Measurements from ENCODE around the gene GATAD2A.

Gene GATAD2A

DNA sequence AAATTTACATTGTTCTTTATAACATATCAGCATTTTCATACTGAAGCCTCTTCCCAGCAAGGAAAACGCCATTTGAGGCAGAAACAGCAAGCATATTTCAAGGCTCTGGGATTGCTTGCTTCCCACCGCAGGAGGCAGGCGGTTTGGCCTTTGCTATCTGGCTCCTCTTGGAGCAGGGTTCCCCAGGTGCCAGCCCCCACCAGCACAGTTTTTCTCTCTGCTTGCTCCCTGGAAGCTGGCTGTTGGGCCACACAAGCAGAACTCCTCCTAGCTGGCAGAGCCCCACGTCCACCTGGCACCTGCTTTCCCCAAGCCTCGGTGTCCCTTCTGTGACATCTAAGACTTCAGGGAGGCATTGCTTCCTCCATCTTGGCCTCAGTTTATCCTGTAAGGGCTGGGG lies 16.7 kb downstream of the GATAD2A start:
- DNase-seq = no peak

DNA sequence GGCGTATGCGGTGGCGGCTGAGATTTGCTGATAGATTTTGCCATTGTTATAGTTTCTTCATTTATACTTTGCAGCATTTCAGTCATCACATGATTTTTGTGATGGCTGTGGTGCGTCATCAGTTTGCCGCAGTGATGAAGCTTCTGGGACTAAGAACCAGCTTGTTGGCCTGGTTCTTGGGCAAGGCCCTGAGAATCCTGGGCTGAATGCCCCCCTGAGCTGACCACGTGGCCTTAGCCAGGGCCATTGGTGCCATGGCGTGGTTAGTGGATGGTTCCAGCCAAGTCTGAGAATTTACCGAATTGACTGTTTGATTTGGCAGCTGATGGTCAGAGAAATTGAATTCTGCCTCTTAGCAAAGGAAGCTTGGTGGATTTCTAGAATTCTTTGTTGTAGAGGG lies 17.8 kb downstream of the GATAD2A start:
- DNase-seq = no peak

DNA sequence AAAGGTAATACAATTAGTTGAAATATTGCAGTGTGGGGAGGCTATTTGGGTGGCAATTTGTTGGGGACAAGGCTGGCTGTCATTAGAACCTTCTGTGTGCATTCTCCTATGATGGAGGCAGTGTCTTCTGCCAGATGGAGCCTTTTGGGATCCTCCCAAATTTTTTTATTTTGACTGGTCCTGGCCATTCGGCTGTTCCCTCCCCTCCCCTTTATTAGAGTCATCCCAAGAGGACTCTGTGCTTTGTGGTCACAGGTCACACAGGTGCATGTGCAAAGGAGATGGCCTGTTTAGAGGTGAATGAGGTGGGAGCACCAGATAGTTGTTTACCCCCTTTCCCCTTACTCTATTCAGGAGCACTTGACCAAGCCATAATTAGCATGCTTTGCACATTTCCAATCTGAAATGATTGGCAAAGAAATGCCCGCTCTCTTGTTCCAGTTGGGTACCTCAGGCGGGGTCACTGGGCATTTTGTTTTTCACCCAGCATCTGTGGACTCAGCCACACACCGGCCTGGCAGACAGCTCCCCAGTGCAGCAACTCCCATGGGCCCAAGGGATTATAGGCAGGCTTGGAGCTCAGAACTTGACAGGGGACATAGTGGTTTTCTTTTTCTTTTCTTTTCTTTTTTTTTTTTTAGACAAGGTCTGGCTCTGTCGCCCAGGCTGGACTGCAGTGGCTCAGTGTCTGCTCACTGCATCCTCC lies 19.8 kb downstream of the GATAD2A start:
- DNase-seq = no peak

DNA sequence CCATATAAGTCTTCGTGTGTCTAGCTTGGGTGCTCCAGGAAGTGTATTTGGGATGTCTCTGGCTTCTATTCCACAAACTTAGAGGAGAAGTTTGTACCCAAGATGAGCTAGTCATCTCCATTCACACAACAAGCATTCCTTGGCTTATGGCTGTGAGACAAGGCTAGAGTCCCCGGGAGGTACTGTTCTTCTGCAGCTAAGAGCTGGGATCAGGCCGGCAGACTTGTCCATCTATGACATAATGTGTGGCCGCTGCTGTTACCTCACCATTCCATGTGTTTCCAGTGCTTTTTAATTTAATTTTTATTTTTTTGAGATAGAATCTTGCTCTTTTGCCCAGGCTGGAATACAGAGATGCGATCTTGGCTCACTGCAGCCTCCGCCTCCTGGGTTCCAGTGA lies 20.7 kb downstream of the GATAD2A start:
- DNase-seq = no peak

DNA sequence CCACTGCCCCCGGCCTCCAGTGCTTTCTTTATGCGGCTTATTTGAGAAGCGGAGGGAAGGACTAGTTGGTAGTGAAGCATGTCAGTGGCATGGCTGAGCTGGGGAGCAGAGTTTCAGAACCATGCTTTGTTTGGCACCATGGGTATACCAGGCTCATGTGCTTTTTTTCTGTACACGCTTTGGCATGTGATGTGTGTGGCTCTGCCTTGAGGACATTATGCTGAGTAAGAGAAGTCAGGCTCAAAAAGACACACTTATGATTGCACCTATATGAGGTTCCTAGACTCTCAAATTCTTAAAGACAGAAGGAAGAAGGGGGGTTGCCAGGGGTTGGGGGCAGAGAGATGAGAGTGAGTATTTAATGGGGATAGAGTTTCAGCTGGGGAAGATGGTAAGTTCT lies 21.3 kb downstream of the GATAD2A start:
- DNase-seq = no peak

DNA sequence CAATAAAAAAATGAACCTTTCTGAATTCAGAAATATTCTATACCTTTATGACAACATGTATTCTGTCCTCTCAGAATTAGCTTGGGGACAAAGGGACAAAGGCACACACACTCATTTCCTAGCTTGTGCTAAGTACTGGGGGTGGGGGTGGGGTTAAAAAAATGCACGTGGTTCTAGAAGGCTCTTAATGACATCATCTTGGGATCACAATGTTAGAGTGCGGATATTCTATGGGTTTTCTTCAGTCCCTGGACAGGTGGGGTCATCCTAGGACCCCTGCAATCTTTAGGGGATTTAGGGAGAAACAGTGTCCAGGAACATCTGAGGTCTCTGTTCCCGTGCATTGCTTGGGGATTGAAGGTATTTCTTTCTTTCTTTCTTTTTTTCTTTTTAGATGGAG lies 21.8 kb downstream of the GATAD2A start:
- no peak for DNase-seq

DNA sequence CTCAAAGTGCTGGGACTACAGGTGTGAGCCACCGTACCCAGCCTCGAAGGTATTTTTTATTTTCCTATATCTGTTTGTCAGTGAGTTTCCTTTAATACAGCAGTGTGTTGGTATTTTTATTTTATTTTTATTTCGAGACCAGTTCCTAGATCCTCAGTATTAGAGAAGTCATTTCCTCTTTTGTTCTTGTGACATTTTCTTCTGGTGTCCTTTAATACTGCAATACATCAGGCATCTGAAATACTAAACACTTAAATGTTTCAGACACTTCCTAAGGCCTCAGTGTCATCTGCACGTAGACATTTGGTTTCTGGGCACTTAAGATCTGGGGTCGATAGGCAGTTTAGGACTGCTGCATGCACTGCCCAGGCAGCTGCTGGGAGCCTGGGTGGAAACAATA lies 22.5 kb downstream of the GATAD2A start:
- no peak for DNase-seq

DNA sequence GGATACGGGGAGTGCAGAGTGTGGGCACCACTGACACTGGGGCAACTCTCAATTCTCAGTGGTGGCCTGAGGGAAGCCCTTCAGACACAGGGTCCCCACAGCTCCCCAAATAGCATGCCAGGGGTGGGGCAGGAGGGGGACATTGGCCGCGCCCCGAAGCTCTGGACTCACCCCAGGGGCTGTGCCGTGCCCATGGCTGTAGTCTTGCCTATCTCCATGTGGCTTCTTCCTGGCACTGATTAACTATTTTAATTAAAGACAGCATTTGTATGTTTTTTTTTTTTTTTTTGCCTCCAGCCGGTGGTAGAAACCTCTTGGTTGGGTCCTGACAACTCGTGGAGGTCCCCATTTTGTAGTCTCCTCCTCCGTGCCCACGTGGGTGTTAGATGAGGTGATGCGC lies 23.3 kb downstream of the GATAD2A start:
- DNase-seq = no peak

DNA sequence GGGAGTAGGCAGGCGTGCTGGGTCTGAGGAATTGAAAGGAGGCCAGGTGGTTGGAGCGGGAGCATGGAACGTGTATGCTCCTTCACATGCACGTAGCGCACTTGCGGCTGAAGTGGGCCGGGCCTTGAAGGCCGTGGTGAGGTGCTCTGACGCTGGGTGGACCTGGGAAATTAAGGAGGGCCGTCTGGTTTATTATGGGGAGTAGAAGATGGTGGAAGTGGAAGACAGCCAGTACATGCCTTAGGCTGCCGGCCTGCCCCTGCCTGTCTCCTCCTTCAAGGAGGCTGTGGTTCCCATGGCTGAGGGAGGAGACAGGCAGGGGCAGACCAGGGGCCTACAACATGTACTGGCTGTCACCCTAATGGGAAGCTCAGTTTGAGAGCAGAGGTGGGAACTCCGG lies 23.9 kb downstream of the GATAD2A start:
- DNase-seq = no peak

DNA sequence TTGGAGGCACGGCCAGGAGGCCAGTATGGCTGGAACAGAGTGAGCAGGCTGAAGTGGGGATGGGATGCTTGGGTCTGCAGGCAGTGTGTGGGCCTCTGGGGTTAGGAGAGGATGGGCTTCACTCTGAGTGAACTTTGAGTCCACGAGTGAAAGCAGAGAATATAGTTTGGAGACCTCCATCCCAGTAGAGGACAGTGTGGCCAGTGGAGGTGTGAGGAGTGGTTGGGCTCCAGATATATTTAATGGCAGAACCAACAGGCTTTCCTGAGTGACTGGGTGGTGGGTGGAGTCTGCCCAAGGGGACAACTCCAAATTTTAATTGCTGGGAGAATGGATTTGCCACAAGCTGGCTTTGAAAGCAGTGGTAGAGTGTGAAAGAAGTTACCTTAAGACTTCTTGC lies 27.3 kb downstream of the GATAD2A start:
- no peak for DNase-seq

DNA sequence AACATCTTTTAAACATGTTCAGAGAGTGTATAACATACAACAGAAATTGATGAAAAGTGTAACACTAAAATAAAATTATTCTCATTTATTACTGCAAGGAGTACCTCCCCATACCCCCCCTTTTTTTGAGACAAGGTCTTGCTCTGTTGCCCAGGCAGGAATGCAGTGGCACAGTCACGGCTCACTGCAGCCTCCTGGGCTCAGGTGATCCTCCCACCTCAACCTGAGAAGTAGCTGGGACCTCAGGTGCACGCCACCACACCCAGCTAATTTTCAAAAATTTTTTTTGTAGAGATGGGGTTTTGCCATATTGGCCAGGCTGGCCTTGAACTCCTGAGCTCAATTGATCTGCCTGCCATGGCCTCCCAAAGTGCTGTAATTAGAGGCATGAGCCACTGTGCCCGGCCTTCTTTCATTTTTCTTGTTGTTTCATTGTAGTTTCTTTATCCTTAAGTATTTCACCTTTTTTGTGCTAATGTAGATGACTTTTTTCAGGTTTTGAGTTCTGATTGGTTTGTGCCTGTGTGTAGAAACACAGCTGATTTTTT lies 28.3 kb downstream of the GATAD2A start:
- DNase-seq = no peak

DNA sequence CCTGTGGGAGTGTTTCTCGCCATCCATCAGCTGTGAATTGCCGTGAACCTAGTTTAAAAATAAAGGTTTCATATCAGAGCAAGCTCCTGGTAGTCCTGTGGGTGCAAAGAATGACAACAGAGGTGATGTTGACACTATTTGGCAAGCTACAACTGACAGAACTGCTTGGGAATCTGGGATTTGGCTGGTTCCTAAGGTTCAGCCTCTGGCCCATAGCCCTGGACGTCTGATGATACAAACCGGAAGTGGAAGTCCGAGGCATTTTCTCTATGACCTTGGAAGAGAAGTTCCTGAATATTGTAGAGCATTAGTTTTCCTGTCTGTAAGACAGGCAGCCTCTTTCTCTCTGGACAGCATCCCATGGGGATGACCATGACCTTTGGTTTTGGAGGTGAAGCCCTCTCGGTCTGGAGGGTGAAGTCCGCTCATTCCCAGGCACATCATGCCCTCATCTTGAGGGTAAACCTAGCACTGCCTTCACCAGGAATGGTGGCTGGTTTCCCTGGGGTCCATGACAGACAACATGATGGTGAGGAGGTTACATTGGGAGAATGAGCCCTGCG lies 29.1 kb downstream of the GATAD2A start:
- DNase-seq = no peak

DNA sequence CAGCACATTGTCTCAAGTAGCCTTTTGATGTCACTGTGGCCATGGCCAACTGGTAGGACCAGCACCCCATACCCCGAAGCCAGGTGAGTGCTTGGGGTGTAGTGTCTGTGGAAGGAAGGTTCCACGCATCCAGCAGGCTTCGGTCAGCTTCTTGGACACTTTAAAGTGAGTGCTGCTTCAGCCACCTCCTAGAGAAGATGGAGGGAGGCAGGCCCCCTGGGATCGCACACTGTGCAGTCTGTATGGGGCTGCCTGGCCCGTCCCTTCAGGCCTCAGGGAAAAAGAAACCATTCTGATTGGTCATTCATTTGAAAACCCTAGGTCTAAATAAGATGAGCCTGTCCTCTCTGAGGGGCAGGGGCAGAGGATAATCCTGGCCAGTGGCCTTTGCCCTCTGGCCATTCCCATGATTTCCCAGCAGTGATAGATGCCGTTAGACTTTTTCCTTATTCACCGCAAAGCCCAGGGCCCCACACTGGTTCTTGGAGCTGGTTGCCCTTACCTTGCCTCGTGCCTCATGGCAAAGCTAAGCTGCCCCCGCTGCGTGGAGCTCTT lies 30.7 kb downstream of the GATAD2A start:
- no peak for DNase-seq

DNA sequence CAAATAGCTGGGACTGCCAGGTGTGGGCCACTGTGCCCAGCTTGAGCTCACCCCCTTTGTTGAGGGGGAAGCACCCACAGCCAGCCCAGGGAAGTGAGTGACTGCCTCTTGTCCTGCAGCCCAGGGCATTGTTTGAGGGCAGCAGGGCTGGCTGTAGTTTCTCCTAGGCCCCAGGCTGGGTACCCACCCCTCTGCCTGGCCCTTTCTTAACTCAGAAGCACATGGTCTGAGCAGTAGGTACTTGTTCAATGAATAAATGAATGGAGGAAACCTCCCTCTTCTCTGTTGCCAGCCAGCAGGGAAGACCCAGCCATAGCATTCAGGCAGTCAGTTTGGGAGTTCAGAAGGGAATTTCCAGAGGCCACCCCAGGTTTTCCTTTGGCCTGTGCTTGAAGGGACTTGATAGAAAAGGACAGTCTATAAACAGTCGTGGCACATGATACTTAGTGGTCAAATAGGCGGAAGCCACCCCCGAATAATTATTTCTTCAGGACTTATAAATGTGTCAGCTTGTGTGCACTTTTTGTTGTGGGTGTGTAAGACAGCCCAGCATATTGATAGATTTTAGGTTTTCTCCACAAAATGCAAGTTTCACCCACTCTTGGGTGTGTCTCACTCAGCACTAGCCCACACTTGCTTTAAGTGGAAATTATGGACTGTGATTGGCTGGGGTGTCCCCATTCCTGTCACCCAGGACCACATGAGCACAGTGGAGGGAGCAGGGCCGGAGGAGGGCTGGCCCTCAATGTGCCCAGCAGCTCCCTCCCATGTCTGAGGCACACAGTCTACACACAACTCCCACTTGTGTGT lies 33.1 kb downstream of the GATAD2A start:
- no peak for DNase-seq

DNA sequence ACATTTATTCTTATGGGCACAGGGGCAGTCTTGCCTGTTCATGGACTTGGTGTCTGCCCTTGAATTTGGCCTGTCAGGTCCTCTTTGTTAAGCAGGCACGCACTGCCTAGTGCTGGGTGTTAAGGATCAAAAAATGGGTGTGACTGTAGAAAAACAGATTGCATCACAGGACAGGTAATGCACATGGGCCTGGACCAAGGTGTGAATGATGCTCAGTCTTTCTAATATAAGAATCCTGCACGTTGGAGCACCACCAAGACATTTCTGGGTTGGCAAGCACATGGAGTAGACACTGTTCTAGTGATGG lies 33.7 kb downstream of the GATAD2A start:
- DNase-seq = no peak

DNA sequence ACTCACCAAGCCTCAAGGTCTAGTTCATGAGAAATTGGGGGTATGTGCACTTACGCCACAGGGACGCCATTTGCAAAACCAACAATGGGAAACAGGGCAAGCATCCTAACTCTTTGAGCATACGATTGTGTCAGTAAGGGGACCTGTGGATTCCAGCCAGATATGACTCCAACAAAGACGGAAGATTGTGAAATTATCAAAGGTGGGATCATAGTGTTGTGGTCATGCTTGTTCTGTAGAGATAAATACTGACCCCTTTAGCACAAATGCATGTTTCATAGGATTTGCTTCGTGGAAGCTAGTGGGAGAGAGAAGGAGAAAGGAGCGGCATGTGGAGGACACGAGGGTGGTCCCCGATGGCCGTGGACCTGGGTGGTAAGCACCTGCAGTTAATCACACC lies 37.8 kb downstream of the GATAD2A start:
- no peak for DNase-seq

DNA sequence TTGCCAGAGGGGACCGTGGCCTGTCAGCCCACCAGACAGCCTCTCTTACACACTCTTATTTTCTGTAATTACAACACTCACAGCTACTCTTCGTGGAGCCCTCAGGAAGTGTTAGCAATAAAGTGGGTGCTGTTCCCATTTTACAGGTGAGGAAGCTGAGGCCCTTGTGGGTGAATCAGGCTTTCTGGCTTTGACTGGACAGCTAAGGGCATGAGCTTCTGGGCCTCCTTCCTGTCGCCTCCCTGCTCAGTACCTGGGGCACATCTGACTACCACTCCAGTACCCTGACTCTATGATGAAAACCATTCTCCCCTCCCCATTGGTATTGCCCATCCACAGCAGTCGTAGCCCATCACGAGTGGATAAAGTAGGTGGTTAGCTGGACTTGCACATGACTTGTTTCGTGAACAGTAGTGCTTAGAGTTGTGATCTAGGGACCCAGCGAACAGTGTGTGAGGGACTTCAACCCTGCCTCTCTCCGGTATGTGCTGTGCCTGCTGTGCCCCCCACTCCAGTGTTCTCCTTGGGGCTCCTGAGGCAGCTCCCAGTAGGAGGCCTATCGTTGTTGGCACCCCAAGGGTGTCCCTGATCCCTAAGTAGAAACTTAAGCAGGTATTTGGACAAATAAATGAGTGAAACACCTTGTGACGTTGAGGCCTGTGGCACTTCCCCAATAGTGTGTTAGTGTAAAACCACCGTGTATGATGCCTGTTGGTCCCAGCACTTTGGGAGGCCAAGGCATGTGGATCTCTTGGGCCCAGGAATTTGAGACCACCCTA lies 38.6 kb downstream of the GATAD2A start:
- no peak for DNase-seq

DNA sequence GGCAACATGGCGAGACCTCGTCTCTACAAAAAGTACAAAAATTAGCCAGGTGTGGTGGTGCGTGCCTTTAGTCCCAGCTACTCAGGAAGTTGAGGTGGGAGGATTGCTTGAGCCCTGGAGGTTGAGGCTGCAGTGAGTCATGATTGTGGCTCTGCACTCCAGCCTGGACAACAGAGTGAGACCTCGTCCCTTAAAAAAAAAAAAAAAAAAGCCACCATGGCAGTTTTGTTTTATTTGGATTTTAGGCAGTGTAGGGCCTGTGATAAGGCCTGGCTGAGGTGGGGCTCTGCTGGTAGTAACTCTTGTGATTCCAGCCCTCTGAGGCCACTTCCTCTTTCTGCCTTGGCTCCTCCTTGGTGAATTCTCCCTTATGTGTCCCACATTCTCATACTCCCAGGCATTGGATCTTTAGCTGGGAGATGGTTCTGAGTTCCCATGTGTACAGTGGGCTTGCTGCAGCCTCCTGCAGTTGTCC lies 39.2 kb downstream of the GATAD2A start:
- DNase-seq = no peak

DNA sequence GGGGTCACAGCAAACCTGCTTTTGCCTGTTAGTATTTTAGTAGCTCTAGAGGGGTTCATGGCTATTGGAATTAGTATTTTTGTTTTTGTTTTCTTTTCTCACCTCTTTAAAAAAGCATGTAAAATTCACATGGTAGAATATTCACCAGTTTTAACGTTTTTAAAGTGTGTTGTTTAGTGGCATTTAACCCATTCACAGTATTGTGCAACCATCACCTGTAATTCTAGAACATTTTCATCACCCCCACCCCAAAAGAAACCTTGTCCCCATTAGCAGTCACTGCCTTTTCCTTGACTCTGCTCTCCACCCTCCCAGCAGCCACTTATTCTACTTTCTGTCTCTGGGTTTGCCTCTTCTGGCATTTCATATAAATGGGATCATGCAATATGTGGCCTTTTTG lies 39.8 kb downstream of the GATAD2A start:
- DNase-seq = no peak

DNA sequence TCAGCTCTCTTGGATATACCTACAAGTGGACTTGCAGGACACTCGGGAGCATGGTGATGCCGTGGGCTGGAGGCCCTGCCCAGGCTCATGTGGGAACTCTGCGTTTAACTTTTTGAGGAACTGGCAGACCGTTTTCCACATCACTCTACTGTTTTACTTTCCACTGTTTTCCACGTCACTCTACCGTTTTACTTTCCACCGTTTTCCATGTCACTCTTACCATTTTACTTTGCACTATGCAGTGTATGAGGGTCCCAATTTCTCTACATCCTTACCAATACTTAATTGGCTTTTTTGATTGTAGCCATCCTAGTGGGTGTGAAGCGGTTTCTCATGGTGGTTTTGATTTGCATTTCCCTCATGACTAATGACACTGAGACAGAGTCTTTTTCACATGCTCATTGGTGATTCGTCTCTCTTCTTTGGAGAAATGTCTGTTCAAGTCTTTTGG lies 40.5 kb downstream of the GATAD2A start:
- DNase-seq = no peak

DNA sequence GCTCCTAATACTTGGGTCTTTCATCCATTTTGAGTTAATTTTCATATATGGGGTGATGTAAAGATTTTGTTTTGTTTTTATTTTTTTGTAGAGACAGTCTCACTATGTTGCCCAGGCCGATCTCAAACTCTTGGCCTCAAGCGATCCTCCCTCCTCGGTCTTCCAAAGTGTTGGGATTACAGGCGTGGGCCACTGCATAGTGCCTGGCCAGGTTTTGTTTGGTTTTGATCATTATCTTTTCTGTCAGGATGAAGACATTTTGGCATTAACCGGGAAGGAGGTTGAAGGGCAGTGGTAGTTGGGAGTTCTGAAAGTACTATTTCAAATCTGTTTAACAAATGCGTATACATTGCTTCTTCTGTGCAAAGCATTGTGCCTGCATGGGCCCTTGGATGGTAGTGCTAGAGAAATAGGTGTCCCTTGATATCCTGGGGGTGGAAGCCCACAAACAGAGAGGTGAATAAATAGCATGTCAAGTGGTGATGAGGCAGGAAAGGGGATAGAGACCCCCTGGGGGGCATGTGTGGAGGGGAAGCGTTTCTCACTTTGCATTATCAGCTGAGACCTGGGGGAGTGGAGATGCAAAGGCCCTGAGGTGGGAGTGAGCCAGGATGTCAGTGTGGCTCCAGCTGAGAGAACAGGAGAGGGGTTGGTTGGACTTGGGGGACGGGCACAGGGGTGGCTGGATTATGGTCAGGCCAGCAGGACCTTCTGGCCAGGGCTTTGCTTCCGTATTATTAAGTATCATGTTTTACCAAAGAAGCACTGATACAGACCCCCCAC lies 41.4 kb downstream of the GATAD2A start:
- DNase-seq = no peak
